CD4-positive, alpha-beta T cell treated with Interleukin-12 subunit alpha and Interleukin-12 subunit beta, for 1 hour (primary cell): ENCODE data around the gene PLAC8L1.
A peak's percentile ranks its signal among the peaks of the same experiment; 100 is the strongest.
"Not testable (repeated sequence)": the region's sequence is repeated elsewhere in the genome, so short reads cannot be mapped to it uniquely, and the experiment has no call there.

Source experiments
- DNase-seq: peaks from one replicate; pipeline ENCODE4 v3.0.0-alpha.2; 2020

PLAC8L1 gene, protein sequence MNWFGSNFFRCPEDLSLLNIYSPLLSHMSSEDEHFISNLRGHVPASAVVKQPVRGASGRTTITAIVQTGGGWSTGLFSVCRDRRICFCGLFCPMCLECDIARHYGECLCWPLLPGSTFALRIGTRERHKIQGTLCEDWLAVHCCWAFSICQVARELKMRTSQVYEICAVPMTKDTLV

GRCh38 chr5:146105477-146105876 lies at the start of gene PLAC8L1:
Gene PLAC8L1, minus strand, starts transcription at chr5:146105577. Its CDS starts 1,266 bp downstream, at chr5:146104311.
- no peak for DNase-seq

DNA sequence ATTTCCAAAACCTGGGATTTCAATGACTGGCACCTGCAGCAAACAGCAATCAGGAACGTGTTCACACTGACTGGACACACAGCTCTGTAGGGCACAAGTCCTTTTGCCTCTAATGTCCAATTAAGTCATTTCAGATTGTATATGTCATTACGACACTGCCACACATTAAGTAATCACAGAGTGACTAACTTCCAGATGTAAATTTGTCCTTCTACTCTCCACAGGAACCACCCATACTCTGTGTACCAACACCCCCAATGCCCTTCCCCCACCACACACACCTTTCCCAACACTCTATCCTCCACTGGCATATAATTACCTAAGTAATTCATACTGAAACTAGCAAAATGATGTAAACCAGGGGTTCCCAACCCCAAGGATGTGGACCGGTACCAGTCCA lies 46.6 kb upstream of the PLAC8L1 start:
- no peak for DNase-seq

GRCh38 chr5:146137967-146138403 lies 32.6 kb upstream of the PLAC8L1 start:
- DNase-seq = no peak

DNA sequence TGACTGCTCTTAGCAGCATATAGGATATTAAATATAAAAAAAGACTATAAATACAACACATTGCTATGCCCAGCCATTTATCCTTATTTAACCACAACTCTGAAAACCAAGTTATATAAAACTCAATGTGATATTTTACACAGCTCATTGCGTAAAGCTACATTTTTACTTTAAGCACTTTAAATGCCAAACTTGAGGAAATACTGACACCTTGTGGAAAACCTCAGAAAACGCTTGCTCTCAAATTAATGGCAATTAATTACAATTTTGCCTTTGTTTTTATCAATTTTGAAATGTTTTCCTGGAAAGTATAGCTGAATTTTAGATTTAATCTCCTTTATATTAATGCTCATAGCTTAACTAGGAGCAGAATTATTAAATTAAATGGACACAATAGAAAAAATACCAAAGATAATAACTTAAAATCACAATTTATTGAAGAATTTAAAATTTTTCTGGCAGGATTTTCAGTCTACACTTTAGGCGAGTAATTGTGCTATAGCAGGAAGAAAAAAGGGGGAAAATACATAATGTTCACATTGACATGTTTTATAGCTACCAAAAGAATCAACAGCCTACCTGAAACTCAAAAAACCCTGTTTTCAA lies 25.2 kb upstream of the PLAC8L1 start:
- DNase-seq = peak; percentile 27

- DNase-seq = no peak
These were observed 20.7 kb upstream of the PLAC8L1 start for GRCh38 chr5:146126068-146126467.

- no peak for DNase-seq
These were observed 19.2 kb upstream of the PLAC8L1 start for GRCh38 chr5:146124580-146124979.

DNA sequence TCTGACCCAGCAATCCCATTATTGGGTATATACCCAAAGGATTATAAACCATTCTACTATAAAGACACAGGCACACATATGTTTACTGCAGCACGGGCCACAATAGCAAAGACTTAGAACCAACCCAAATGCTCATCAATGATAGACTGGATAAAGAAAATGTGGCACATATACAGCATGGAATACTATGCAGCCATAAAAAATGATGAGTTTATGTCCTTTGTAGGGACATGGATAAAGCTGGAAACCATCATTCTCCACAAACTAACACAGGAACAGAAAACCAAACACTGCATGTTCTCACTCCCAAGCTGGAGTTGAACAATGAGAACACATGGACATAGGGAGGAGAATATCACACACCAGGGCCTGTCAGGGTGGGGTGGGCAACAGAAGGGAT lies 16.1 kb upstream of the PLAC8L1 start:
- DNase-seq = not testable (repeated sequence)

DNA sequence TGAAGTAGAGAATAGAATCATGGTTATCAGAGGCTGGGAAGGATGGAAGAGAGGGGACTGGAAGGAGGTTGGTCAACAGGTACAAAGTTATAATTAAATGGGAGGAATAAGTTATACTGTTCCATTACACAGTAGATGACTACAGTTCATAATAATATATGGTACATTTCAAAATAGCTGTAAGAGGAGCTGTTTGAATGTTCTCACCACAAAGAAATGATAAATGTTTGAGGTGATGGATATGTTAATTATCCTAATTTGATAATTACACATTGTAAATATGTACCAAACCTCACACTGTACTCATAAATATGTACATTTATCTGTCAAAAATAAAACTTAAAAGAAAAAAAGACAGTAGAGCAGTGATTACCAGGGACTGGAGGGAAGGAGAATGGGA lies 12.9 kb upstream of the PLAC8L1 start:
- DNase-seq = no peak

GRCh38 chr5:146117216-146117615 lies 11.8 kb upstream of the PLAC8L1 start:
- not testable (repeated sequence) for DNase-seq

DNA sequence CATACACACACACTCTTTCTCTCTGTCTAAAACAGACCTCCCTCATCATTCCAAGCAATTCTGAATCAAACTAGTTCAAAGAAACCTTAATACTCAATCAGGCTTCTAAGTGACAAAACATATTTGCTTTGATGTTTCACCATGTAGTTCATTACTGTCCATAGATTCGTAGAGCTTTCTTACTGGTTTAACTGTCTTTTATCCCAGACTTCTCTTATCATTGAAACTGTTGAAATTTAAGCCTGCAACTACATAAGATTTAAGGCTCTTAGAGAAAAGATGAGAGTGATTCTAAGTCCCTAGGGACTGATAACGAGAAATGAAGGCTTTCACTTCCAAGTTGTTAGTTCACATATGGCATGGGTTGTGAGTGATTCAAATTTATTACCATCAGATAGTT lies 11.0 kb upstream of the PLAC8L1 start:
- DNase-seq = no peak

DNA sequence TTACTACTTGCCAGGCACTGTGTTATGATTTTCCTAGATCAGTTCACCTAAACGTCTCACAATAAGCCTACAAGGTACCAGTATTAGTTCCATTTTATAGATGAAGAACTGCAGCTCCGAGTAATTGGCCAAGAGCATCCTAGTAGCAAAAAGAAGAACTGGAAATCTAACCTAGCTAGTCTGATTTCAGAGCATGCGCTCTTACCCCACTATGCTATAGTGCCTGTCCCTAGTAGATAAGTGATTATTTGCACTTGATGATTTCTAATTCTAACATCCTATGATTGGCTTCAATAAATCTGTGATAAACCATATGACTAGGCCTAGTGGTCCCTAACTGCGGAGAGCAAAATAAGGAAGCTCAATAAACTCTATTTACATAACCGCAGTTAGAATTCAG lies 7.1 kb upstream of the PLAC8L1 start:
- DNase-seq = no peak

DNA sequence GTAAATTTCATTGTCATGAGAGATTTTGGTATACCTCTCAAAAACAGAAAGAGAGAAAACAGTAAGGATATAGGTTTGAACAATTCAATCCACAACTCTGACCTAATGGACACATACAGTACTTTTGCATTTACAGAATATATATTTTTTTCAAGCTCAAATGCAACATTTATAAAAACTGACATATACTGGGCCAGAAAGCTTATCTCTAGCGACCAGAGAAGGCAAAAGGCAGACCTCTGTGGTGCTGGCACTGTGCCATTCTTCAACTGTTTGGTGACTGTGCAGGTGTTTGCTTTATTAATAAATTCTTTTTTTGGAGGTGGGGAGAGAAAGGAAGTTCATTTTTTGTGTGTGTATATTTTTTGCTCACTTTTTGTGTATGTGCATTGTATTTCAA lies 6.0 kb upstream of the PLAC8L1 start:
- no peak for DNase-seq

DNA sequence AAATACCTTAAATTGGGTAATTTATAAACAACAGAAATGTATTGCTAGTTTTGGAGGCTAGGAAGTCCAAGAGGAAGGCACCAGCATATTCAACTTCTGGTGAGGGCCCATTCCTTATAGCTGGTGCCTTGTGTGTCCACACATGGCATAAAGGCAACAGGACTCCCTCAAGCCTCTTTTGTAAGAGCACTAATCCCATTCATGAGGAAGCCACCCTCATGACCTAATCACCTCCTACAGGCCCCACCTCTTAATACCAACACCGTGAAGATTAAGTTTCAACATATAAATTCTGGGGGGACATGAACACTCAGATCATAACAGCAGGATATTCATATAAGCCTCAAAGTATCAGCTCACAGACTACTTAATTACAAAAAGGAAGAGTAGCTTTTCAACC lies 4.0 kb upstream of the PLAC8L1 start:
- DNase-seq = no peak

DNA sequence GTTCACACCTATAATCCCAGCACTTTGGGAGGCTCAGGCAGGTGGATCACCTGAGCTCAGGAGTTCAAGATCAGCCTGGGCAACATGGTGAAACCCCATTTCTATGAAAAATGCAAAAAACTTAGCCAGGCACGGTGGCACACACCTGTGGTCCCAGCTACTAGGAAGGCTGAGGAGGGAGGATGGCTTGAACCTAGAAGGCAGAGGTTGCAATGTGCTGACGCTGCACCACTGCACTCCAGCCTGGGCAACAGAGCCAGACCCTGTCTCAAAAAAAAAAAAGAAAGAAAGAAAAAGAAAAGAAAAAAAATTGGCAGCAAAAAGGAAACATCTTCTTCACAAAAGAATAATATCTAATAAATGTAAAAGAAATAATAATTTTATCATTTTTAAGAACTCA lies 3.5 kb upstream of the PLAC8L1 start:
- not testable (repeated sequence) for DNase-seq

- no peak for DNase-seq
These were observed 2.5 kb upstream of the PLAC8L1 start for GRCh38 chr5:146107901-146108300.

- DNase-seq = no peak
These were observed 1.8 kb downstream of the PLAC8L1 start for GRCh38 chr5:146103594-146103993.

DNA sequence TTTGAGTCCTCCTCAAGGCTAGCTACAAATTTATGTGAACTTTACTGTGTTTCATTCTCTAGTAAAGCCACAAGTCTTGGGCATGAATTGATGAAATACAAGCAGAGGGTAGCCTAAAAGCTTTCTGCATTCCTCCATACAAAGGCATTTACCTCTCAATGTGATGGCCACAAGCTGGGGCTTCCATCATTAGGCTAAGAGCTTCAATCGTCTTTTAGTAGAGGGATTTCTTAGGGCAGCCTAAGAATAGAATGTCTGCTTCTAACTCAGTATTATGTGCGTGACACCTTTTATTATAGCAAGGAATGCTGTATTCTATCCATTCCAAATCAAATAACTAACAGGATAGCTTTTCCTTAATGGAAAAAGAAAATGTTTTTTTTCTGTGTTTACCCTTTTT lies 3.7 kb downstream of the PLAC8L1 start:
- DNase-seq = no peak

GRCh38 chr5:146098047-146098446 lies 7.3 kb downstream of the PLAC8L1 start:
- DNase-seq = no peak

- DNase-seq = no peak
These were observed 13.5 kb downstream of the PLAC8L1 start for GRCh38 chr5:146091881-146092280.

DNA sequence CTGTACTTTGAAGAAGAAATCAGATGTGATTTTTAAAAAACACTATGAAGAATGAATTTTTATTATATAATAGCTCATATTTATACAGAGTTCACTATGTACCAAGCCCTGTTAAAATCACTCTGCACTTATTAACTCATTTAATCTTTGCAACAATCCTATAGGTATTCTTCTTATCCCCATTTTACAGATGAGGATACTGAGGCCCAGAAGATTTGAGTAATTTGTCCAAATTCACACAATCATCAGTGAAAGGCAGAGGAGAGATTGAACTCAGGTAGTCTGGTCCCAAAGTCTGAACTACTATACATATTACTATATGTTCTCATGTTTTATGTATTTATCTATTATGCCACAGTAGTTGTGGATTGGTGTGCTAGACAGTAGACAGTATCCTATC lies 16.1 kb downstream of the PLAC8L1 start:
- DNase-seq = no peak

GRCh38 chr5:146088098-146088497 lies 17.3 kb downstream of the PLAC8L1 start:
- DNase-seq = no peak

GRCh38 chr5:146084376-146084775 lies 21.0 kb downstream of the PLAC8L1 start:
- DNase-seq = no peak

DNA sequence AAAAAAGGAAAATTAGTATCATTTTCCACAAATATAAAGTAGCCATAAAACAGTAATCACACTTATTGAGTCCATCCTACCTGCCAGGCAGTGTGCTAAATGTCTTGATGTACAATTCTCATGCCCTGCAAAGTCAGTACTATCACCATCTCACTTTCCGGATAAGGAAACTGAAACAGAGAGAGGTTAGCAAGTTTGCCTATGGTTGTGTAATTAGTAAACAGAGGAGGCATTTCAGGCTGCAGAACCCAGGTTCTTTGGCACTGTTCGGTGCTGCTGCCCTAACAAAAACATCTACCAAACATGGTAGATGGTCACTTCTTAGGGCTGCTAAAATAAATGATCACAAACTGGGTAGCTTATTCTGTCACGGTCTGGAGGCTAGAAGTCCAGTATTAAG lies 22.6 kb downstream of the PLAC8L1 start:
- DNase-seq = no peak

DNA sequence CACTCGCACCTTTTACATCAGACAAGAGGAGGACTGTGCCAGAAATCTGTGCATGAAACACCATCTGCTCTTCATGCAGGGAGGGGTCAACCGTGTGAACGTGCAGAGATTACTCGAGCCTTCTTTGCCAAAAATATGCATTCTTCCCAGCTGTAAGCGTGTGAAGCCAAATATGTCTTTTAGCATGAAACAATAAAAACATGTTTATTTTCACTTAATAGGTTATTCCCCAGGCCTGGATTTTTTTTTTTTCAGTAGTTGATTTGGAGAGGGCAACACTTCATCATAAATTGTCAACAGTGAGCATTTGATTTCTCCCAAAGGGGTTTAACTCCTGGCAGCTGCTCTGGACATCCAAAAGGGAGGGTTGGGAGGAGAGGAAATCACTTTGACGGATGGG lies 23.8 kb downstream of the PLAC8L1 start:
- DNase-seq = no peak

DNA sequence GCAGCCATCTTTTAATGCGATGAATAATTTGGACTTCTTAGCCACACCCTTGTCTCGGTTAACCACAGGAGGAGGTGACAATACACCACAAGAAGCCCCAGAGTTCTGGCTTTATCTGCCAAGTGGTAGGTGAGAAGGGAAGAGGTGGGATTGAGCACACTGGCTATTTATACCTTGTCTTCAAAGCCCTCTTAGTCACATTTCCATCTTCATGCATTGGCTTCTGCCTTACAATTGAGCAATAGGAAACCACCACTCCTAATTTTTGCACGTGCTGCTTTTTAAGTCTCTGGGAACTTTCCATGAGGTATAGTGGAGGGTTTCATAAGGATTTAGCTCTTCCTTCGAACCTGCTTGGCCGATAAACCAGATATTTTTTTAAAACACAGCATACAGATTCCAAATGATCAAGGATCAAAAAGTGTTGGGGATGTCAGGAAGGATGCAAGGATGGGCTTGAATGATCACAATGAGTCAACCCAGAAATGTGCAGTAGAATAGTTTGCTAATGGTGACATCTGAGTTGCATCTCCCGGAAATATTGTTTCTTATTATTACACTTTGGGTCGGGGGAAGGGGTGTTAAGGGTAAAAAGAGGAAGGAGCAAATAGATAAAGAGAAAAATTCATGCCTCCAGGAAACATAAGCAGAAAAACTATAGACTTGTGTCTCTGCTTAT lies 25.5 kb downstream of the PLAC8L1 start:
- DNase-seq = no peak
